DOHH2 (cell line): Measurements from ENCODE around the gene WDR31.

Experiments
- H3F3A ChIP-seq: fragments of 200-600 bp; sonication (generic), shearing (Covaris generic); 2 replicates; pipeline ENCODE4 v1.6.0; 2016; ENCODE audit warnings: antibody characterized with exemption, mild to moderate bottlenecking; ENCODE audit not compliant: control insufficient read depth, insufficient read depth
- H3K27ac ChIP-seq: fragments of 200-600 bp; sonication (generic); 2 replicates; pipeline ENCODE4 v1.5.1; 2014; ENCODE audit warnings: low read depth, mild to moderate bottlenecking, low read length, moderate library complexity
- H3K27me3 ChIP-seq: fragments of 200-600 bp; sonication (generic); 2 replicates; pipeline ENCODE4 v1.6.1; 2014; ENCODE audit warnings: mild to moderate bottlenecking, low read length, mixed read lengths; ENCODE audit not compliant: control insufficient read depth
- H3K36me3 ChIP-seq: fragments of 200-600 bp; sonication (generic); 2 replicates; pipeline ENCODE4 v1.6.1; 2014; ENCODE audit warnings: mild to moderate bottlenecking, low read length, moderate library complexity, mixed read lengths; ENCODE audit not compliant: control insufficient read depth
- H3K4me1 ChIP-seq: fragments of 200-600 bp; sonication (generic); 2 replicates; pipeline ENCODE4 v1.6.1; 2014; ENCODE audit warnings: mild to moderate bottlenecking, low read length, mixed read lengths; ENCODE audit not compliant: control insufficient read depth
- H3K4me2 ChIP-seq: fragments of 200-600 bp; sonication (generic); 2 replicates; pipeline ENCODE4 v1.6.0; 2014; ENCODE audit warnings: mild to moderate bottlenecking, low read length, moderate library complexity
- H3K4me3 ChIP-seq: fragments of 200-600 bp; sonication (generic); 2 replicates; pipeline ENCODE4 v1.5.1; 2014; ENCODE audit warnings: mild to moderate bottlenecking, low read length, mixed read lengths
- H3K79me2 ChIP-seq: fragments of 200-600 bp; sonication (generic); 2 replicates; pipeline ENCODE4 v1.6.1; 2014; ENCODE audit warnings: mild to moderate bottlenecking, low read length, mixed read lengths; ENCODE audit not compliant: control insufficient read depth
- H3K9me2 ChIP-seq: fragments of 200-600 bp; sonication (generic); replicated peaks from 2 replicates; pipeline ENCODE4 v1.6.1; 2014; ENCODE audit warnings: mild to moderate bottlenecking, low read length, mixed read lengths; ENCODE audit not compliant: control insufficient read depth
- H3K9me3 ChIP-seq: fragments of 200-600 bp; sonication (generic); 2 replicates; pipeline ENCODE4 v1.6.1; 2014; ENCODE audit warnings: antibody characterized with exemption, low read length, mixed read lengths; ENCODE audit not compliant: control insufficient read depth, insufficient read depth
- H4K20me1 ChIP-seq: fragments of 200-600 bp; sonication (generic); 2 replicates; pipeline ENCODE4 v1.6.0; 2014; ENCODE audit warnings: low read depth, mild to moderate bottlenecking, antibody characterized with exemption, low read length, moderate library complexity; ENCODE audit not compliant: control insufficient read depth, insufficient read depth
- EZH2phosphoT487 ChIP-seq: fragments of 200-600 bp; sonication (generic); IDR thresholded peaks from 2 replicates; pipeline ENCODE4 v1.6.1; 2017; ENCODE audit warnings: borderline replicate concordance, mild to moderate bottlenecking, antibody characterized with exemption, low read length, moderate library complexity, mixed read lengths
- TF ChIP-seq, protein P1 (sequence below): fragments of 200-600 bp; sonication (generic); IDR thresholded peaks from one replicate; pipeline ENCODE4 v1.5.1; 2014; ENCODE audit warnings: antibody characterized with exemption, mild to moderate bottlenecking, low read depth, low read length; ENCODE audit not compliant: poor library complexity, severe bottlenecking

WDR31 gene

GRCh38 chr9:113299800-113300292, 40.2 kb downstream of the WDR31 start:
- no peaks in the 10 kb centered on the region for H3K79me2 ChIP-seq
- H3K27me3 ChIP-seq: peaks cover 12% of the 10 kb centered on the region
- H3K36me3 ChIP-seq: no peaks in the 10 kb centered on the region
- TF ChIP-seq EZH2phosphoT487: no peak
- TF ChIP-seq, protein P1, sequence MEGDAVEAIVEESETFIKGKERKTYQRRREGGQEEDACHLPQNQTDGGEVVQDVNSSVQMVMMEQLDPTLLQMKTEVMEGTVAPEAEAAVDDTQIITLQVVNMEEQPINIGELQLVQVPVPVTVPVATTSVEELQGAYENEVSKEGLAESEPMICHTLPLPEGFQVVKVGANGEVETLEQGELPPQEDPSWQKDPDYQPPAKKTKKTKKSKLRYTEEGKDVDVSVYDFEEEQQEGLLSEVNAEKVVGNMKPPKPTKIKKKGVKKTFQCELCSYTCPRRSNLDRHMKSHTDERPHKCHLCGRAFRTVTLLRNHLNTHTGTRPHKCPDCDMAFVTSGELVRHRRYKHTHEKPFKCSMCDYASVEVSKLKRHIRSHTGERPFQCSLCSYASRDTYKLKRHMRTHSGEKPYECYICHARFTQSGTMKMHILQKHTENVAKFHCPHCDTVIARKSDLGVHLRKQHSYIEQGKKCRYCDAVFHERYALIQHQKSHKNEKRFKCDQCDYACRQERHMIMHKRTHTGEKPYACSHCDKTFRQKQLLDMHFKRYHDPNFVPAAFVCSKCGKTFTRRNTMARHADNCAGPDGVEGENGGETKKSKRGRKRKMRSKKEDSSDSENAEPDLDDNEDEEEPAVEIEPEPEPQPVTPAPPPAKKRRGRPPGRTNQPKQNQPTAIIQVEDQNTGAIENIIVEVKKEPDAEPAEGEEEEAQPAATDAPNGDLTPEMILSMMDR: no peak
- no peaks in the 10 kb centered on the region for H4K20me1 ChIP-seq
- H3K27ac ChIP-seq: no peak overlapping the region
- 0 out of 2 replicates have a peak, but pooled peaks cover 3% of the 10 kb centered on the region for H3F3A ChIP-seq
- no peak overlapping the region for H3K4me2 ChIP-seq
- H3K9me2 ChIP-seq: no peaks in the 10 kb centered on the region
- no peak overlapping the region for H3K4me3 ChIP-seq
- H3K9me3 ChIP-seq: no peaks in the 10 kb centered on the region
- H3K4me1 ChIP-seq: no peaks in the 10 kb centered on the region

- H3K79me2 ChIP-seq: no peaks in the 10 kb centered on the region
- peaks cover 12% of the 10 kb centered on the region for H3K27me3 ChIP-seq
- H3K36me3 ChIP-seq: peaks cover 2% of the 10 kb centered on the region
- TF ChIP-seq, protein P1: no peak
- TF ChIP-seq EZH2phosphoT487: no peak
- no peak overlapping the region for H3K27ac ChIP-seq
- H3K9me3 ChIP-seq: no peaks in the 10 kb centered on the region
- H4K20me1 ChIP-seq: no peaks in the 10 kb centered on the region
- H3K4me1 ChIP-seq: no peaks in the 10 kb centered on the region
- no peaks in the 10 kb centered on the region for H3K9me2 ChIP-seq
- 0 out of 2 replicates have a peak, but pooled peaks cover 3% of the 10 kb centered on the region for H3F3A ChIP-seq
- H3K4me3 ChIP-seq: no peak overlapping the region
- no peak overlapping the region for H3K4me2 ChIP-seq
These were observed 40.9 kb downstream of the WDR31 start for GRCh38 chr9:113298924-113299770.

DNA sequence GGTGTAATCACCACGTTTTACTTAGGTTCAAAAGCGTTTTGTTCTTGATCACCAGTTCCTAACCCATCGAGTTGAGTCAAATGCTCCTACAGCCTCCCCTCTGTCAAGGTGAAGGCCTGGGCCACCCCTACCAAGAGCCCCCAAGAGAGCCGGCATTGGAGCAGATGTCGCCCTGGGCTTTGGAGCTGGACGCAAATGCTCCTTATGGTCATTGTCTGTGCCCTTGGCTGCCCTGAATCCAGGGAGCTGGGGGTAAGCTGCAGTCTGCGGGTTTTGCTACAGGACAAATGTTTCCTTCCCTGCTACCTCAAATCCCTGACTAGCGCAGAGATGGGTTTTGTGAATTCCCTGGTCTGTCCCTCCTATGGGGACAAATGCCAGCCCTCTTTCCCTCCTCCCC, 41.8 kb downstream of the WDR31 start:
- Histone ChIP-seq H3K27me3 (peaks cover 12% of the 10 kb centered on the region), H3K4me1 (no peaks in the 10 kb centered on the region), H4K20me1 (no peaks in the 10 kb centered on the region), H3K4me2 (no peak overlapping the region), H3K9me2 (no peaks in the 10 kb centered on the region), H3K4me3 (no peak overlapping the region), H3K27ac (no peak overlapping the region), H3K79me2 (no peaks in the 10 kb centered on the region), H3K36me3 (peaks cover 10% of the 10 kb centered on the region), H3F3A (peaks cover 8% of the 10 kb centered on the region; the same call in 1 of the 2 replicates), H3K9me3 (no peaks in the 10 kb centered on the region)
- TF ChIP-seq, protein P1: no peak
- TF ChIP-seq EZH2phosphoT487: no peak
